ENCODE data around the gene CLCA4. TPM values are rescaled to one million over a fixed set of nuclear protein-coding genes. Genes with fewer than 3 reads are reported as not detected.
"Not testable (repeated sequence)": the region's sequence is repeated elsewhere in the genome, so short reads cannot be mapped to it uniquely, and the experiment has no call there.

The CLCA4 gene
- polyA plus RNA-seq, 4 donors: not detected

DNA sequence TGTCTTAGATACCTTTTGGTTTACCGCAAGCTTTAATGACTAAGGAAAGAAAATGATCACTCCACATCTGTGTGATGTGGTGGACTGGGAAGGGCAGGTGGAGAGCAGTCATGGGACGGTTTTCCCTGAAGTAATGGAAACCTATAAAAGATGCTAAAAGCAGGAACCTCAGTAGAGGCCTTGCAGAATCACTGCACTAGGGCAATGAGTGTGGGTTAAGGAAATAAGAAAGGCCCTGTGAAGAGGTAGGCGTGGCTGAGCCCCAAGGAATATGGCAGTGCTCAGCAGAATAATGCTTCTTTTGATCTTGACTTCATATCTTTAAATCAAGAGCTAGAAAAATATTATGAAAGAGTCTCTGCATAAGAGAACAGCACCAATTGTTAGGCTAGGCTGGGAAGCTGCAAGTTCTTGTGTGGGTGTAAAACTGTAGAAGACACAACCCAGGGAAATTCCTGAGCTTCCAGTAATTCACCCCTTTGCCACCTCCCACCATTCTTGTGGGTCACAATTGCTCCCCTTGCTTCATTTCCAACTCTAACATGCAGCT lies 49.9 kb downstream of the CLCA4 start:
- DNase-seq (ENCODE audit: low read depth in 4 of 4, low spot score in 2 of 4): no peak

DNA sequence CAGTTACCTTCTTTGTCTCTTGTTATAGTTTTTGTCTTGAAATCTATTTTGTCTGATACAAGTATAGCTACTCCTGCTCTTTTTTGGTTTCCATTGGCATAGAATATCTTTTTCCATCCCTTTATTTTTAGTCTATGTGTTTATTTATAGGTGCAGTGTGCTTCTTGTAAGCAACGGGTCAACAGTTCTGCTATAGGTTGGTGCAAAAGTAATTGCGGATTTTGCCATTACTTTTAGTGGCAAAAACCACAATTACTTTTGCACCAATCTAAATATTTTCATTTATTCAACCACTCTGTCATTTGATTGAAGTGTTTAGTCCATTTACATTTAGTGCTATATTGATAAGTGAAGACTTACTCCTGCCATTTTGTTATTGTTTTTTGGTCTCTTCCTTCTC lies 59.2 kb downstream of the CLCA4 start:
- DNase-seq (ENCODE audit: low read depth in 4 of 4, low spot score in 2 of 4): not testable (repeated sequence)

- no peak for DNase-seq (ENCODE audit: low read depth in 4 of 4, low spot score in 2 of 4)
Observed at GRCh38 chr1:86616433-86616832, 69.6 kb downstream of the CLCA4 start.

- no peak for DNase-seq (ENCODE audit: low read depth in 4 of 4, low spot score in 2 of 4)
Observed at GRCh38 chr1:86616871-86617270, 70.0 kb downstream of the CLCA4 start.

DNA sequence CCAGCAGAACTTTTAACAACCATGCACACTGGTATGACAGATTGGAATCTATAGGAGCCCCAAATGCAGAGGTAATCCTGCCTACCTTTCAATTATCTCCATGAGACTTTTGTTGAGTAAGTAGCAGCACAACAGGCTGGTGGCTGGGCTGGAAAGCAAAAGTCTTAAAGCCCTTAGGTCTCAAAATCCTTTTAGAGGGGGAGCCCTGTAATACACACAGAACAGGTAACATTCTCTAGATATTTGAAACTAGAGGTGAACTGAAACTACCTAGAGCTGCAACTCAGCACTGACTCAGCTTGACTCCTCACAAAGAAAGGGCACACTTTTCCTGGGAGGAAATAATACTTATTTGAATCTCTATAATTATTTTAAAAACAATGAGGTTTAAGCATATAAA lies 71.5 kb downstream of the CLCA4 start:
- no peak for DNase-seq (ENCODE audit: low read depth in 4 of 4, low spot score in 2 of 4)

DNA sequence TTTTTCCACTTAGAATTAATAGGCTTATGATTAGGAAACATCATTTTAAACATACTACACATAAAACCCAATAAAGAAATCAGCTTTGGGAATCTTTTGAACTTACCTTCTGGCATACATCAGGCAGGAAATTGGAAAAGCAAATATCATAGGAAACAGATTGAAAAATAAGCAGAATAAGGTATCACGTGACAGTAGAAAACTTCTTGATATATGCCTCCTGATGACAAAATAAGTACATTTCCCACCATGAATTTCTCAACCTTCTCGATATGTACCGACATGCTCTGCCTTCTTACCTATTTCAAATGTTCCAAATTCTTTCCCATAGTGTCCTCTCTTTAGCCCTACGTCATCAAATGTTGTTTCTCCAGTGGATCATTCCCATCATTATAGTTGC lies 72.4 kb downstream of the CLCA4 start:
- no peak for DNase-seq (ENCODE audit: low read depth in 4 of 4, low spot score in 2 of 4)

- no peak for DNase-seq (ENCODE audit: low read depth in 4 of 4, low spot score in 2 of 4)
Observed at GRCh38 chr1:86621286-86621685, 74.4 kb downstream of the CLCA4 start.

Other genes starting within 250 kb of the CLCA4 start
- gene ODF2L, start 150.8 kb upstream of the CLCA4 start, polyA plus RNA-seq (ENCODE audit: insufficient read length in 4 of 4): 10 to 100 TPM; 39.9 to 92.7 (median 52.0) TPM
- not detected for gene CLCA2, start 122.9 kb upstream of the CLCA4 start, polyA plus RNA-seq (ENCODE audit: insufficient read length in 4 of 4)
- gene CLCA1, start 78.2 kb upstream of the CLCA4 start, polyA plus RNA-seq (ENCODE audit: insufficient read length in 4 of 4): under 1 TPM in 1 of 4 donors, not detected in 3; 0.07 TPM
- 10 to 100 TPM; 69.0 to 81.8 (median 75.8) TPM for gene SH3GLB1, start 157.5 kb downstream of the CLCA4 start, polyA plus RNA-seq (ENCODE audit: insufficient read length in 4 of 4)

All from left renal cortex interstitium (tissue), 4 donors.